Gastrocnemius medialis (tissue), 4 donors: Measurements from ENCODE around the gene THEM4.

ENCODE experiments used
- CTCF ChIP-seq, 5 experiments: fragments of 450-650 bp in 3 of 5; fragments of 200-600 bp in 2 of 5; sonication (generic) in 2 of 5; IDR thresholded peaks in 4 of 5; conservative IDR thresholded peaks in 1 of 5; 1 replicate in 4 of 5; 2 replicates in 1 of 5; pipeline ENCODE4 v1.5.1; 2016 to 2019; ENCODE audit warnings: antibody characterized with exemption in 5 of 5, mild to moderate bottlenecking in 3 of 5, moderate library complexity in 3 of 5
- POLR2A ChIP-seq, 2 donors: fragments of 450-650 bp; IDR thresholded peaks; one replicate each; pipeline ENCODE4 v1.6.1; 2017; ENCODE audit warnings: antibody characterized with exemption in 2 of 2, mild to moderate bottlenecking in 2 of 2, moderate library complexity in 2 of 2

GRCh38 chr1:151914076-151914475, 4.8 kb upstream of the THEM4 start:
- TF ChIP-seq CTCF (IDR thresholded peaks at IDR 0.05 in 4 of 5, conservative IDR thresholded peaks at IDR 0.05 in 1 of 5), result no peak
- no peak for TF ChIP-seq POLR2A (IDR thresholded peaks at IDR 0.05)
